DOHH2 (cell line): ENCODE data around the gene PCBP3.

ENCODE experiments used
- CTCF ChIP-seq: fragments of 200-600 bp; sonication (generic); IDR thresholded peaks from one replicate; pipeline ENCODE4 v1.5.1; 2014; ENCODE audit warnings: antibody characterized with exemption, mild to moderate bottlenecking, low read depth, low read length; ENCODE audit not compliant: poor library complexity, severe bottlenecking
- EZH2phosphoT487 ChIP-seq: fragments of 200-600 bp; sonication (generic); IDR thresholded peaks from 2 replicates; pipeline ENCODE4 v1.6.1; 2017; ENCODE audit warnings: borderline replicate concordance, mild to moderate bottlenecking, antibody characterized with exemption, low read length, moderate library complexity, mixed read lengths

- TF ChIP-seq CTCF, result no peak
- no peak for TF ChIP-seq EZH2phosphoT487
These were observed 201.7 kb downstream of the PCBP3 start for GRCh38 chr21:45845063-45845769.
